SK-N-SH treated with all-trans-retinoic acid at 6 μM for 48 hours (cell line): ENCODE results near the gene HCAR1.

Experiments
- BACH2 ChIP-seq: fragments of 250-450 bp; sonication (Bioruptor Pico); IDR thresholded peaks from 2 replicates; pipeline ENCODE4 v1.9.0; 2021; ENCODE audit warnings: mild to moderate bottlenecking, borderline replicate concordance
- SNAI2 ChIP-seq: fragments of 250-450 bp; sonication (Bioruptor Pico); IDR thresholded peaks from 2 replicates; pipeline ENCODE4 v1.5.0; 2020; ENCODE audit warnings: mild to moderate bottlenecking, moderate library complexity
- TOX ChIP-seq: fragments of 250-450 bp; sonication (Bioruptor Pico); IDR thresholded peaks from 2 replicates; pipeline ENCODE4 v1.8.0; 2021; ENCODE audit warnings: mild to moderate bottlenecking, moderate library complexity, borderline replicate concordance
- ZFP3 ChIP-seq: fragments of 250-450 bp; sonication (Bioruptor Pico); IDR thresholded peaks from 2 replicates; pipeline ENCODE4 v1.5.0; 2020; ENCODE audit warnings: mild to moderate bottlenecking, moderate library complexity
- TF ChIP-seq, protein P1 (sequence below): fragments of 250-450 bp; sonication (Bioruptor Pico); IDR thresholded peaks from 2 replicates; pipeline ENCODE4 v1.8.0; 2020; ENCODE audit warnings: mild to moderate bottlenecking, moderate library complexity, borderline replicate concordance
- TF ChIP-seq, protein P2 (sequence below): fragments of 250-450 bp; sonication (Bioruptor Pico); IDR thresholded peaks from 2 replicates; pipeline ENCODE4 v1.8.0; 2021; ENCODE audit warnings: low read depth, mild to moderate bottlenecking, moderate library complexity, borderline replicate concordance

GRCh38 chr12:122749569-122750332 is 19.1 kb upstream of the HCAR1 start:
- TF ChIP-seq BACH2 (CRISPR knock-in tag) (no peak), TOX (CRISPR knock-in tag) (no peak), ZFP3 (CRISPR knock-in tag) (no peak), SNAI2 (CRISPR knock-in tag) (no peak)
- TF ChIP-seq, protein P1, sequence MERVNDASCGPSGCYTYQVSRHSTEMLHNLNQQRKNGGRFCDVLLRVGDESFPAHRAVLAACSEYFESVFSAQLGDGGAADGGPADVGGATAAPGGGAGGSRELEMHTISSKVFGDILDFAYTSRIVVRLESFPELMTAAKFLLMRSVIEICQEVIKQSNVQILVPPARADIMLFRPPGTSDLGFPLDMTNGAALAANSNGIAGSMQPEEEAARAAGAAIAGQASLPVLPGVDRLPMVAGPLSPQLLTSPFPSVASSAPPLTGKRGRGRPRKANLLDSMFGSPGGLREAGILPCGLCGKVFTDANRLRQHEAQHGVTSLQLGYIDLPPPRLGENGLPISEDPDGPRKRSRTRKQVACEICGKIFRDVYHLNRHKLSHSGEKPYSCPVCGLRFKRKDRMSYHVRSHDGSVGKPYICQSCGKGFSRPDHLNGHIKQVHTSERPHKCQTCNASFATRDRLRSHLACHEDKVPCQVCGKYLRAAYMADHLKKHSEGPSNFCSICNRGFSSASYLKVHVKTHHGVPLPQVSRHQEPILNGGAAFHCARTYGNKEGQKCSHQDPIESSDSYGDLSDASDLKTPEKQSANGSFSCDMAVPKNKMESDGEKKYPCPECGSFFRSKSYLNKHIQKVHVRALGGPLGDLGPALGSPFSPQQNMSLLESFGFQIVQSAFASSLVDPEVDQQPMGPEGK (CRISPR knock-in tag): no peak
- TF ChIP-seq, protein P2, sequence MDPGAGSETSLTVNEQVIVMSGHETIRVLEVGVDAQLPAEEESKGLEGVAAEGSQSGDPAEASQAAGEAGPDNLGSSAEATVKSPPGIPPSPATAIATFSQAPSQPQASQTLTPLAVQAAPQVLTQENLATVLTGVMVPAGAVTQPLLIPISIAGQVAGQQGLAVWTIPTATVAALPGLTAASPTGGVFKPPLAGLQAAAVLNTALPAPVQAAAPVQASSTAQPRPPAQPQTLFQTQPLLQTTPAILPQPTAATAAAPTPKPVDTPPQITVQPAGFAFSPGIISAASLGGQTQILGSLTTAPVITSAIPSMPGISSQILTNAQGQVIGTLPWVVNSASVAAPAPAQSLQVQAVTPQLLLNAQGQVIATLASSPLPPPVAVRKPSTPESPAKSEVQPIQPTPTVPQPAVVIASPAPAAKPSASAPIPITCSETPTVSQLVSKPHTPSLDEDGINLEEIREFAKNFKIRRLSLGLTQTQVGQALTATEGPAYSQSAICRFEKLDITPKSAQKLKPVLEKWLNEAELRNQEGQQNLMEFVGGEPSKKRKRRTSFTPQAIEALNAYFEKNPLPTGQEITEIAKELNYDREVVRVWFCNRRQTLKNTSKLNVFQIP: no peak
